Activated CD8-positive, alpha-beta T cell treated with anti-CD3 and anti-CD28 coated beads, Interleukin-2, amount 10 ng/mL, durations not matched to agents 7 days and 5 days (primary cell): ENCODE results near the gene MTHFD1L. TPM values are rescaled to one million over a fixed set of nuclear protein-coding genes. Genes with fewer than 3 reads are reported as not detected.

Experiments
- ATAC-seq: fragments of 150-1000 bp; cut with Tn5 transposase; one replicate; pipeline ENCODE4 v1.10.0; 2021; ENCODE audit warnings: moderate library complexity
- CTCF ChIA-PET: fragments of 350-600 bp; sonication (Branson Sonifier 250); formaldehyde crosslinking; loops from one replicate; lab custom pipeline; 2021; ENCODE audit warnings: antibody characterized with exemption; lab: Charles Lee
- POLR2A ChIA-PET: fragments of 350-600 bp; sonication (Branson Sonifier 250); formaldehyde crosslinking; loops from one replicate; lab custom pipeline; 2021; ENCODE audit warnings: antibody characterized with exemption; lab: Charles Lee
- DNase-seq: peaks from one replicate; pipeline ENCODE4 v3.0.0-alpha.2; 2020
- H3K27ac Mint-ChIP-seq: one replicate; pipeline ENCODE4 v1.8.0; 2021; ENCODE audit warnings: mild to moderate bottlenecking, mixed read lengths
- H3K27me3 Mint-ChIP-seq: one replicate; pipeline ENCODE4 v1.8.0; 2021; ENCODE audit warnings: low read depth, mixed read lengths
- H3K36me3 Mint-ChIP-seq: one replicate; pipeline ENCODE4 v1.8.0; 2021; ENCODE audit warnings: low read depth, mixed read lengths
- H3K4me1 Mint-ChIP-seq: one replicate; pipeline ENCODE4 v1.8.0; 2021; ENCODE audit warnings: low read depth, mixed read lengths
- H3K4me3 Mint-ChIP-seq: one replicate; pipeline ENCODE4 v1.8.0; 2021; ENCODE audit warnings: mild to moderate bottlenecking, mixed read lengths
- H3K9me3 Mint-ChIP-seq: one replicate; pipeline ENCODE4 v1.8.0; 2022; ENCODE audit warnings: mixed read lengths; ENCODE audit not compliant: insufficient read depth
- total RNA-seq, 2 experiments: library from RNA; stranded (reverse); gene quantifications; one replicate each; pipeline ENCODE4 v1.2.3, GENCODE V29; 2021

The MTHFD1L gene
- total RNA-seq, 2 experiments from 2014 or later = 59.7 to 62.3 TPM

GRCh38 chr6:150939399-150939798 lies 73.9 kb downstream of the MTHFD1L start:
- ATAC-seq = no peak
- Mint-ChIP-seq H3K27me3 (no peaks in the 10 kb centered on the region), H3K4me1 (no peaks in the 10 kb centered on the region), H3K4me3 (no peak overlapping the region), H3K36me3 (peaks cover 42% of the 10 kb centered on the region), H3K27ac (peak overlapping the region; percentile 54), H3K9me3 (no peaks in the 10 kb centered on the region)
- DNase-seq = no peak
- CTCF ChIA-PET = interaction anchor here (1.4 kb wide), 1 partner anchor 47 kb away, joined by 3 read pairs; no protein-coding TSS in a partner anchor
- POLR2A ChIA-PET = no interaction called here

DNA sequence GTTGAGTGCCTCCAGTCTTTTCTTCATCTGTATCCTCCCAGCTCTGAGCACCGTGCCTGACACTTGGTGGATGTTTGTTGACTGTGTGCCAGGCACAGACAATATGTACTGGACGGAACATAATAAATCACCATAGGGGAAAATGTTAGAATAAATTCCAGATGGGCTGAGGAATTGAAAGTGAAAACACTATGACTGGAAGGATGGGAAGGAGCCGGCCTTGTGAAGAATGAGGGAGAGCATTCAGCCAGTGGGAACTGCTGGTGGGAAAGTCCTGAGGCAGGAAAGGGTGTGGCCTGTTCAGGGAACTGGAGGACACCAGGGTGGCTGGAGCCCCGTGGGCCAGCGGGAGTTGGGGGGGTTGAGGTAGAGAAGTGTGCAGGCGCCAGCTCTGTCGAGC lies 75.4 kb downstream of the MTHFD1L start:
- ChIA-PET POLR2A (interaction anchor here (0.7 kb wide), 1 partner anchor 207 kb away, joined by 3 read pairs; no protein-coding TSS in a partner anchor), CTCF (no interaction called here)
- Mint-ChIP-seq H3K9me3 (no peaks in the 10 kb centered on the region), H3K27ac (no peak overlapping the region), H3K27me3 (no peaks in the 10 kb centered on the region), H3K4me3 (no peak overlapping the region), H3K36me3 (peaks cover 44% of the 10 kb centered on the region), H3K4me1 (no peaks in the 10 kb centered on the region)
- no peak for ATAC-seq
- no peak for DNase-seq

- ATAC-seq = no peak
- Mint-ChIP-seq H3K36me3 (peaks cover 59% of the 10 kb centered on the region), H3K27ac (no peak overlapping the region)
Measured at GRCh38 chr6:150949526-150949925, 84.0 kb downstream of the MTHFD1L start.

DNA sequence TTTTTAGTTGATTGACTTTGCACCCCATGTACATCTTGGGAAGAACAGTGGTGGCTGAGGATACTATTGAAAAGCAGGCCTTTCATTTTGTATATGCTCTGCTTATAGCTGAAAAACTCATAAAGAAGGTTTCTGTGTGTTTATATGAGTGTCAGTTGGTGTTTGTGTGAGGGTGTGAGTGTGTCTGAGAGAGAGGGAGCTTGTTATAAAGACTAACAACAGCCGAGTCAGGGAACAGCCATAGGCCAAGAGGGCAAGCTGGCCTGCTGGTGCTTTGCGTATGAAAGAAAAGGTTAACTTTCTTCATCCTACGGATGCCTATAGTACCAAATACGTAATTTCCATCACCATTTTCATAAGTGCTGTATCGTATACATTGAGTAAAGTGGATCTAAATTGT lies 88.3 kb downstream of the MTHFD1L start:
- Mint-ChIP-seq H3K4me1 (no peaks in the 10 kb centered on the region), H3K27ac (no peak overlapping the region), H3K9me3 (no peaks in the 10 kb centered on the region), H3K4me3 (no peak overlapping the region), H3K36me3 (peaks cover 63% of the 10 kb centered on the region), H3K27me3 (no peaks in the 10 kb centered on the region)
- CTCF ChIA-PET = interaction anchor here (0.9 kb wide), 1 partner anchor 61 kb away, joined by 4 read pairs; no protein-coding TSS in a partner anchor
- DNase-seq (no peak), ATAC-seq (no peak)
- POLR2A ChIA-PET = no interaction called here

More at GRCh38 chr6:150949526-150949925, 84.0 kb downstream of the MTHFD1L start:
- ChIA-PET CTCF (no interaction called here), POLR2A (no interaction called here)
- Mint-ChIP-seq H3K4me3 (no peak overlapping the region), H3K9me3 (no peaks in the 10 kb centered on the region), H3K27me3 (no peaks in the 10 kb centered on the region), H3K4me1 (no peaks in the 10 kb centered on the region)
- no peak for DNase-seq

DNA sequence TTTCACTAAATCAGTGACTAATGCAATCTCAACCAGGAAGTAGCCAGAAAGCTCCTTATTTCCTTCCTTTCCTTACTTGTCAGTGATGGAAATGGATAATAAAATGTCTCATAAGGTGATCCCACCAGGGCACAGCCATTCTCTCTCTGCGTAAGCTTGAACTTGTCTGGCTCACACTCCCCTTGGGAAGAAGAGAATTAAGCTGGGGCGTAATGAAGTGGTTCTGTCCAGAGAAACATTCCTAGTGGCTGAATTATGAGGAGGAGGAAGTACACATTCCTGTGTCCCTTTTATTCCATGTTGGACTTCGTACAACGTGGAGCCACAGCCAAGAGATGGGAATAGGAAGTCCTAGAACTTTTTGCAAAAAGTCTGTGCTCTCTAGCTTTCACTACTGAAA lies 93.7 kb downstream of the MTHFD1L start:
- Mint-ChIP-seq H3K4me3 (no peak overlapping the region), H3K4me1 (no peaks in the 10 kb centered on the region), H3K36me3 (peaks cover 37% of the 10 kb centered on the region), H3K27ac (no peak overlapping the region), H3K9me3 (no peaks in the 10 kb centered on the region), H3K27me3 (no peaks in the 10 kb centered on the region)
- no peak for DNase-seq
- no peak for ATAC-seq
- CTCF ChIA-PET = interaction anchor here (2.0 to 2.7 kb wide), 3 partner anchors 55 to 365 kb away, joined by 4 to 10 read pairs (median 5); no protein-coding TSS in a partner anchor
- POLR2A ChIA-PET = no interaction called here

DNA sequence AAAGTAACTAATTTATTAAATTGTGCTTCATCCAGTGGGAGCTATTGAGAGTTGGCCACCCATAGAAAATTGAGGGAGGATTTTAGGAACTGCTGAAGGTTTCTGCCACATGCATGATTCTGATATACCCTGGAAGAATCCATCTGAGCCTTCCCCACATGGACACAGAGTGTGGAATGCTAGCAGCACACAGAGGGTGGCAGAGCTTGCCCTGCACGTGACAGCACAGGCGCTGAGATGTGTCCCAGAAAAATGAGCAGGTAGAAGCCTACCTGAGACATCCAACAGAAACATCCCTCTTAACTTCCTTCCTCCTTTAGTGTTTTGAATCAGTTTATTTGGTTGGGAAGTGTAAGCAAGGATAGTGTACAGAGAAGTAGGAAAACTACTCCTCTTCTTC lies 96.9 kb downstream of the MTHFD1L start:
- H3K4me3 Mint-ChIP-seq = no peak overlapping the region
- peaks cover 34% of the 10 kb centered on the region for H3K36me3 Mint-ChIP-seq
- no peaks in the 10 kb centered on the region for H3K9me3 Mint-ChIP-seq
- no peak overlapping the region for H3K27ac Mint-ChIP-seq
- ATAC-seq = no peak
- POLR2A ChIA-PET = no interaction called here
- no peak for DNase-seq
- no peaks in the 10 kb centered on the region for H3K27me3 Mint-ChIP-seq
- CTCF ChIA-PET = no interaction called here
- no peaks in the 10 kb centered on the region for H3K4me1 Mint-ChIP-seq

- ChIA-PET CTCF (interaction anchor here (1.4 kb wide), 1 partner anchor 360 kb away, joined by 5 read pairs; no protein-coding TSS in a partner anchor), POLR2A (no interaction called here)
- ATAC-seq (no peak), DNase-seq (no peak)
- H3K9me3 Mint-ChIP-seq = no peaks in the 10 kb centered on the region
- H3K27ac Mint-ChIP-seq = no peak overlapping the region
- H3K4me1 Mint-ChIP-seq = no peaks in the 10 kb centered on the region
- peaks cover 39% of the 10 kb centered on the region for H3K36me3 Mint-ChIP-seq
- H3K27me3 Mint-ChIP-seq = no peaks in the 10 kb centered on the region
- H3K4me3 Mint-ChIP-seq = no peak overlapping the region
Measured at GRCh38 chr6:150964765-150965164, 99.3 kb downstream of the MTHFD1L start.

GRCh38 chr6:150966786-150967185 lies 101.3 kb downstream of the MTHFD1L start:
- Mint-ChIP-seq H3K4me3 (no peak overlapping the region), H3K4me1 (no peaks in the 10 kb centered on the region), H3K27ac (no peak overlapping the region), H3K27me3 (no peaks in the 10 kb centered on the region), H3K9me3 (no peaks in the 10 kb centered on the region), H3K36me3 (peaks cover 36% of the 10 kb centered on the region)
- DNase-seq (no peak), ATAC-seq (no peak)
- ChIA-PET POLR2A (no interaction called here), CTCF (interaction anchor here (1.4 kb wide), 1 partner anchor 358 kb away, joined by 6 read pairs; no protein-coding TSS in a partner anchor)

GRCh38 chr6:150967381-150967780 lies 101.9 kb downstream of the MTHFD1L start:
- Mint-ChIP-seq H3K27me3 (no peaks in the 10 kb centered on the region), H3K4me3 (no peak overlapping the region), H3K27ac (no peak overlapping the region), H3K4me1 (no peaks in the 10 kb centered on the region), H3K36me3 (peaks cover 38% of the 10 kb centered on the region), H3K9me3 (no peaks in the 10 kb centered on the region)
- ChIA-PET POLR2A (no interaction called here), CTCF (interaction anchor here (1.4 kb wide), 1 partner anchor 357 kb away, joined by 6 read pairs; no protein-coding TSS in a partner anchor)
- DNase-seq = no peak
- no peak for ATAC-seq

- Mint-ChIP-seq H3K36me3 (peaks cover 43% of the 10 kb centered on the region), H3K4me1 (no peaks in the 10 kb centered on the region), H3K9me3 (no peaks in the 10 kb centered on the region), H3K27me3 (no peaks in the 10 kb centered on the region), H3K4me3 (no peak overlapping the region), H3K27ac (no peak overlapping the region)
- CTCF ChIA-PET = no interaction called here
- POLR2A ChIA-PET = no interaction called here
- DNase-seq (no peak), ATAC-seq (no peak)
Measured at GRCh38 chr6:150967910-150968309, 102.4 kb downstream of the MTHFD1L start.

- POLR2A ChIA-PET = no interaction called here
- Mint-ChIP-seq H3K27me3 (no peaks in the 10 kb centered on the region), H3K4me1 (no peaks in the 10 kb centered on the region), H3K9me3 (no peaks in the 10 kb centered on the region), H3K27ac (no peak overlapping the region), H3K4me3 (no peak overlapping the region), H3K36me3 (peaks cover 45% of the 10 kb centered on the region)
- CTCF ChIA-PET = no interaction called here
- no peak for ATAC-seq
- DNase-seq = no peak
Measured at GRCh38 chr6:150969901-150970300, 104.4 kb downstream of the MTHFD1L start.

DNA sequence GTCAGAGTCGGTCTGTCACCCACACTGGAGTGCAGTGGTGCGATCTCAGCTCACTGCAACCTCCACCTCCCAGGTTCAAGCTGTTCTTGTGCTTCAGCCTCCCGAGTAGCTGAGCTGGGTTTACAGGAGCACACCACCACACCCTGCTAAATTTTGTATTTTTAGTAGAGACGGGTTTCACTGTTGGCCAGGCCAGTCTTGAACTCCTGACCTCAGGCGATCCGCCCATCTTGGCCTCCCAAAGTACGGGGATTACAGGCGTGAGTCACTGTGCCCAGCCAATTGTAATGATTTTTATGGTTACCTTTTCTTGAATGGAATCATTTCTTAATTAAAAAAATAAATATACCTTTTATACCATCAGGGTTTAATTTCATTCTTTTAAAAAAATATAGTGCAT lies 105.7 kb downstream of the MTHFD1L start:
- Mint-ChIP-seq H3K9me3 (no peaks in the 10 kb centered on the region), H3K27ac (no peak overlapping the region), H3K36me3 (peaks cover 44% of the 10 kb centered on the region), H3K4me1 (no peaks in the 10 kb centered on the region), H3K4me3 (no peak overlapping the region), H3K27me3 (no peaks in the 10 kb centered on the region)
- DNase-seq (no peak), ATAC-seq (no peak)
- POLR2A ChIA-PET = no interaction called here
- CTCF ChIA-PET = no interaction called here

GRCh38 chr6:150975136-150975535 lies 109.6 kb downstream of the MTHFD1L start:
- peaks cover 31% of the 10 kb centered on the region for H3K36me3 Mint-ChIP-seq
- ATAC-seq (no peak), DNase-seq (no peak)
- ChIA-PET POLR2A (no interaction called here), CTCF (interaction anchor here (0.6 kb wide), 1 partner anchor 1299 kb away, joined by 3 read pairs; no protein-coding TSS in a partner anchor)
- H3K9me3 Mint-ChIP-seq = no peaks in the 10 kb centered on the region
- no peaks in the 10 kb centered on the region for H3K4me1 Mint-ChIP-seq
- H3K27me3 Mint-ChIP-seq = no peaks in the 10 kb centered on the region
- no peak overlapping the region for H3K4me3 Mint-ChIP-seq
- H3K27ac Mint-ChIP-seq = no peak overlapping the region
